Gastrocnemius medialis (tissue), 4 donors: ENCODE measurements around the gene ERFL. TPM values are rescaled to one million over a fixed set of nuclear protein-coding genes. Genes with fewer than 3 reads are reported as not detected.

Experiments used
- ATAC-seq, 2 donors: fragments of 150-250 bp; one replicate each; pipeline ENCODE4 v1.9.1; 2016
- DNase-seq, 2 donors: peaks; one replicate each; pipeline ENCODE4 v3.0.0-alpha.2; 2019
- H3K27ac ChIP-seq, 4 donors: fragments of 200-600 bp; sonication (generic); 1 replicate in 1 of 4; 2 replicates in 3 of 4; pipeline ENCODE4 v1.5.1; 2016 to 2018; ENCODE audit warnings: mild to moderate bottlenecking in 2 of 4, moderate library complexity in 1 of 4
- H3K27me3 ChIP-seq, 3 donors: fragments of 200-600 bp; sonication (generic) in 2 of 3; 1 replicate in 1 of 3; 2 replicates in 2 of 3; pipeline versions ENCODE4 v1.5.1 to v1.6.0; 2016 to 2019; ENCODE audit warnings: mild to moderate bottlenecking in 1 of 3, moderate library complexity in 1 of 3
- H3K36me3 ChIP-seq, 2 donors: fragments of 200-600 bp; sonication (generic) in 1 of 2; one replicate each; pipeline ENCODE4 v1.5.1; 2017 to 2018
- H3K4me1 ChIP-seq, 2 donors: fragments of 200-600 bp; sonication (generic) in 1 of 2; one replicate each; pipeline ENCODE4 v1.5.1; 2016 to 2017; ENCODE audit warnings: mild to moderate bottlenecking in 2 of 2
- H3K4me3 ChIP-seq, 4 donors: fragments of 200-600 bp; sonication (generic) in 3 of 4; 1 replicate in 1 of 4; 2 replicates in 3 of 4; pipeline ENCODE4 v1.5.1; 2016 to 2019; ENCODE audit warnings: mild to moderate bottlenecking in 2 of 4
- H3K9me3 ChIP-seq, 3 donors: fragments of 200-600 bp; sonication (generic) in 2 of 3; 1 replicate in 1 of 3; 2 replicates in 2 of 3; pipeline ENCODE4 v1.5.1; 2016 to 2019
- POLR2A ChIP-seq, 2 donors: fragments of 450-650 bp; IDR thresholded peaks; one replicate each; pipeline ENCODE4 v1.6.1; 2017; ENCODE audit warnings: antibody characterized with exemption in 2 of 2, mild to moderate bottlenecking in 2 of 2, moderate library complexity in 2 of 2
- in situ Hi-C, 4 donors: fragments of 200-750 bp; cut with MboI; loops; one replicate each; pipeline versions ENCODE4 v1.15.0 to v1.8.0; 2017; ENCODE audit warnings: low sequenced_read_pairs in 4 of 4
- intact Hi-C: fragments of 100-400 bp; cut with DNase I; formaldehyde crosslinking; loops from one replicate; pipeline ENCODE4 v1.15.1; 2023; ENCODE audit warnings: low total_unique reads
- total RNA-seq, 4 donors: library from RNA; depleted of rRNA; stranded (reverse); fragments of >200 nt; gene quantifications; one replicate each; pipeline versions ENCODE4 v1.1.0 to v1.2.3, GENCODE V29; 2016
- TF ChIP-seq, protein P1 (sequence below), 5 experiments: fragments of 450-650 bp in 3 of 5; fragments of 200-600 bp in 2 of 5; sonication (generic) in 2 of 5; IDR thresholded peaks in 4 of 5; conservative IDR thresholded peaks in 1 of 5; 1 replicate in 4 of 5; 2 replicates in 1 of 5; pipeline ENCODE4 v1.5.1; 2016 to 2019; ENCODE audit warnings: antibody characterized with exemption in 5 of 5, mild to moderate bottlenecking in 3 of 5, moderate library complexity in 3 of 5

ERFL gene
- total RNA-seq, 4 donors from 2014 or later: not detected

DNA sequence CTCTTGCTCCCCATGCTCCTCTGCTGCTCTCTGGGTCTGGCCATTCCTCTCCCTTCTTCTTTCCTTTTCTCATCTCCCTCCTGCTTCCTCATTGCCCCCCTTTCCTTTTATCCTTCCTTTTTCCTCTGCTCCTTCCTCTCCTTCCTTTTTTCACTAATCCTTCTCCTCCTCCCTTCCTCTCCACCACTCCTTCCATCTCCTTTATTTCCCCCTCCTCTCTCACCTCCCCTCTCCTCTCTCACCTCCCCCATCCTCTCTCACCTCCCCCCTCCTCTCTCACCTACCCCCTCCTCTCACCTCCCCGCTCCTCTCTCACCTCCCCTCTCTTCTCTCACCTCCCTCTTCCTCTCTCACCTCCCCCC is 31.7 kb downstream of the ERFL start:
- ATAC-seq: no peak
- no peak for DNase-seq
- no peak for TF ChIP-seq POLR2A (IDR thresholded peaks at IDR 0.05)
- TF ChIP-seq, protein P1, sequence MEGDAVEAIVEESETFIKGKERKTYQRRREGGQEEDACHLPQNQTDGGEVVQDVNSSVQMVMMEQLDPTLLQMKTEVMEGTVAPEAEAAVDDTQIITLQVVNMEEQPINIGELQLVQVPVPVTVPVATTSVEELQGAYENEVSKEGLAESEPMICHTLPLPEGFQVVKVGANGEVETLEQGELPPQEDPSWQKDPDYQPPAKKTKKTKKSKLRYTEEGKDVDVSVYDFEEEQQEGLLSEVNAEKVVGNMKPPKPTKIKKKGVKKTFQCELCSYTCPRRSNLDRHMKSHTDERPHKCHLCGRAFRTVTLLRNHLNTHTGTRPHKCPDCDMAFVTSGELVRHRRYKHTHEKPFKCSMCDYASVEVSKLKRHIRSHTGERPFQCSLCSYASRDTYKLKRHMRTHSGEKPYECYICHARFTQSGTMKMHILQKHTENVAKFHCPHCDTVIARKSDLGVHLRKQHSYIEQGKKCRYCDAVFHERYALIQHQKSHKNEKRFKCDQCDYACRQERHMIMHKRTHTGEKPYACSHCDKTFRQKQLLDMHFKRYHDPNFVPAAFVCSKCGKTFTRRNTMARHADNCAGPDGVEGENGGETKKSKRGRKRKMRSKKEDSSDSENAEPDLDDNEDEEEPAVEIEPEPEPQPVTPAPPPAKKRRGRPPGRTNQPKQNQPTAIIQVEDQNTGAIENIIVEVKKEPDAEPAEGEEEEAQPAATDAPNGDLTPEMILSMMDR (IDR thresholded peaks at IDR 0.05 in 4 of 5, conservative IDR thresholded peaks at IDR 0.05 in 1 of 5): no peak
- H3K4me1 ChIP-seq: no peaks in the 10 kb centered on the region
- intact Hi-C loops: no loop called here
- in situ Hi-C loops: no loop called here
- H3K36me3 ChIP-seq: peaks cover 0 to 68% of the 10 kb centered on the region in 2 donors
- no peaks in the 10 kb centered on the region for H3K27me3 ChIP-seq
- H3K27ac ChIP-seq: no peak overlapping the region
- no peak overlapping the region for H3K4me3 ChIP-seq
- no peaks in the 10 kb centered on the region for H3K9me3 ChIP-seq

DNA sequence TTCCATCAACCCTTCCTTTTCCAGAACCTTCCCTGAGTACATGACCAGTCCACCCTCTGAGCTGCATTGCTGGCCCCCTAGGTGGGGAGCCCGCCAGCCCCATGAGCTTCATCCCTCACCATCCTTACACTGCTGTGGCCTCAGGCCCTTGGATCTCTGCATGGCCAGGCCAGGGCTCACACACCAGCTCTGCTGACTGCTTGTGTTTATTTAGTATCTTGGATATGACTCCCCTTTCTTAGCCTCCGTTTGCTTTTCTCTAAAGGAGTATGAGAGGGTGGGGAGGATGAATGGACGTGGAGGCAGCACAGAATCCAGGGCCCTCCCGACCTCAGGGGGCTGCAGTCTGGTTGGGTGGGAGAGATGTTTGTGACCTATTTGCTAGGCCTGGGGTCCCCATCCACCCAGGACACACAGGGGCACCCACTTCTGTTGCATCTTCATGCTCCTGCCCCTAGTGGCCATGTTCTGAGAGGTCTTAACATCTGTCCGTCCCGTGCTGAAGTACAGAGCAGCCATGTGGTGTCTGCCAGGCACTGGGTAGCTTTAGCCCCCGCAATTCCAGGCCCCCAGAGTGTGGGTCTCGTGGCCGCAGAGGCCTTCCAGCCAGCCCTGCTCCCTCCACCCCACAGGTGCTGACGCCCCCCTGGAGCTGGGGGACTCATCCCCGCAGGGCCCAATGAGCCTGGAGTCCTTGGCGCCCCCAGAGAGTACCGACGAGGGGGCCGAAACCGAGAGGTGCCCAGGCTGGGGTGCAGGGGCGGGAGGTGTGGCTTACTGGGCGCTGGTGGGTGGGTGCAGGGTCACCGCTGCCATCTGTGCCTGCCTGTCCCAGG is 32.3 kb downstream of the ERFL start:
- H3K36me3 ChIP-seq: peaks cover 0 to 62% of the 10 kb centered on the region in 2 donors
- H3K27ac ChIP-seq: no peak overlapping the region
- no peaks in the 10 kb centered on the region for H3K4me1 ChIP-seq
- ATAC-seq (no peak), DNase-seq (no peak)
- no peak overlapping the region for H3K4me3 ChIP-seq
- no peaks in the 10 kb centered on the region for H3K9me3 ChIP-seq
- intact Hi-C loops (no loop called here), in situ Hi-C loops (no loop called here)
- no peaks in the 10 kb centered on the region for H3K27me3 ChIP-seq
- TF ChIP-seq POLR2A (IDR thresholded peaks at IDR 0.05): no peak
- TF ChIP-seq, protein P1 (IDR thresholded peaks at IDR 0.05 in 4 of 5, conservative IDR thresholded peaks at IDR 0.05 in 1 of 5): no peak

DNA sequence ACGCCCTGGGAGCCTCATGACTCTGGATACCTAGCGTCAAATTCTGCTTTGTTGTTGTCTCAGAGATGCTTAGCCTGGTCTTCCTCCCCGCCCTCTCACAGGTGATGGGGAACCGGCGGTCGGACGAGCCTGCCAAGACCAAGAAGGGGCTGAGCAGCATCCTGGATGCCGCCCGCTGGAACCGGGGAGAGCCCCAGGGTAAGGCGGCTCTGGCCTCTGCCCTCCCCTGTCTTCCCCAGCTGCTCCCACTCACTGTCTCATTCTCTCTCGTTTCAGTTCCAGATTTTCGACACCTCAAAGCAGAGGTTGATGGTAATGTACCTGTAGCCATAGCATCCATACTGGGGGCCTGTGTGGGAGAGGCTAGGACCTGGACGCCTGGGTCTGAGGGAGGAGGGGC is 33.9 kb downstream of the ERFL start:
- intact Hi-C loops (no loop called here), in situ Hi-C loops (no loop called here)
- no peak overlapping the region for H3K27ac ChIP-seq
- TF ChIP-seq, protein P1 (IDR thresholded peaks at IDR 0.05 in 4 of 5, conservative IDR thresholded peaks at IDR 0.05 in 1 of 5): no peak
- no peak for TF ChIP-seq POLR2A (IDR thresholded peaks at IDR 0.05)
- no peaks in the 10 kb centered on the region for H3K9me3 ChIP-seq
- H3K36me3 ChIP-seq: peaks cover 0 to 54% of the 10 kb centered on the region in 2 donors
- H3K27me3 ChIP-seq: no peaks in the 10 kb centered on the region
- ATAC-seq (no peak), DNase-seq (no peak)
- H3K4me3 ChIP-seq: no peak overlapping the region
- H3K4me1 ChIP-seq: no peaks in the 10 kb centered on the region

DNA sequence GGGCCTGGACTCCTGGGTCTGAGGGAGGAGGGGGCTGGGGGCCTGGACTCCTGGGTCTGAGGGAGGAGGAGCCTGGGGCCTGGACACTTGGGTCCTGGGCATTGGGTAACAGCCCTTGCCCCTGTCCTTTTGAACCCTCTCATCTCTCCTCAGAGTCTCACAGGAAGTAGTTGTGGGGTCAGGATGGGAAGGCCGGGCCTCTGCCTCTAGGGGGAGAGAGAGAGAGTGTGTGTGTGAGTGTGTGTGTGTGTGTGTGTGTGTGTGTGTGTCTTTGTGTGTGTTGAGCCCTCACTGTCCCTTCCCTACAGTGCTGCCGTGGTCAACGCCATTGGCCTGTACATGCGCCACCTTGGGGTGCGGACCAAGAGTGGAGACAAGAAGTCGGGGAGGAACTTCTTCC is 34.4 kb downstream of the ERFL start:
- intact Hi-C loops: no loop called here
- TF ChIP-seq, protein P1 (IDR thresholded peaks at IDR 0.05 in 4 of 5, conservative IDR thresholded peaks at IDR 0.05 in 1 of 5): no peak
- no peak for TF ChIP-seq POLR2A (IDR thresholded peaks at IDR 0.05)
- ATAC-seq (no peak), DNase-seq (no peak)
- Histone ChIP-seq H3K27me3 (no peaks in the 10 kb centered on the region), H3K4me3 (no peak overlapping the region), H3K36me3 (peaks cover 0 to 55% of the 10 kb centered on the region in 2 donors), H3K27ac (no peak overlapping the region), H3K4me1 (no peaks in the 10 kb centered on the region), H3K9me3 (no peaks in the 10 kb centered on the region)
- in situ Hi-C loops: no loop called here
